ENCODE measurements around the gene CEACAM4.

GRCh38 chr19:41668315-41668714 lies 41.4 kb upstream of the CEACAM4 start:
- TF ChIP-seq, protein P1, sequence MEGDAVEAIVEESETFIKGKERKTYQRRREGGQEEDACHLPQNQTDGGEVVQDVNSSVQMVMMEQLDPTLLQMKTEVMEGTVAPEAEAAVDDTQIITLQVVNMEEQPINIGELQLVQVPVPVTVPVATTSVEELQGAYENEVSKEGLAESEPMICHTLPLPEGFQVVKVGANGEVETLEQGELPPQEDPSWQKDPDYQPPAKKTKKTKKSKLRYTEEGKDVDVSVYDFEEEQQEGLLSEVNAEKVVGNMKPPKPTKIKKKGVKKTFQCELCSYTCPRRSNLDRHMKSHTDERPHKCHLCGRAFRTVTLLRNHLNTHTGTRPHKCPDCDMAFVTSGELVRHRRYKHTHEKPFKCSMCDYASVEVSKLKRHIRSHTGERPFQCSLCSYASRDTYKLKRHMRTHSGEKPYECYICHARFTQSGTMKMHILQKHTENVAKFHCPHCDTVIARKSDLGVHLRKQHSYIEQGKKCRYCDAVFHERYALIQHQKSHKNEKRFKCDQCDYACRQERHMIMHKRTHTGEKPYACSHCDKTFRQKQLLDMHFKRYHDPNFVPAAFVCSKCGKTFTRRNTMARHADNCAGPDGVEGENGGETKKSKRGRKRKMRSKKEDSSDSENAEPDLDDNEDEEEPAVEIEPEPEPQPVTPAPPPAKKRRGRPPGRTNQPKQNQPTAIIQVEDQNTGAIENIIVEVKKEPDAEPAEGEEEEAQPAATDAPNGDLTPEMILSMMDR (IDR thresholded peaks at IDR 0.05) = no peak
- TF ChIP-seq POLR2A (IDR thresholded peaks at IDR 0.05) (no peak), POLR2AphosphoS5 (IDR thresholded peaks at IDR 0.05) (no peak)

Data from breast epithelium (tissue), 3 donors.